NCI-H82 treated with DMSO at 0.1 percent for 48 hours (cell line): ENCODE results near the gene SLC35G6.
A peak's percentile ranks its signal among the peaks of the same experiment; 100 is the strongest.
"Not testable (repeated sequence)": the region's sequence is repeated elsewhere in the genome, so short reads cannot be mapped to it uniquely, and the experiment has no call there.

Source experiments
- DNase-seq: peaks from one replicate; lab custom pipeline; 2025; ENCODE audit not compliant: unreplicated experiment; lab: John Stamatoyannopoulos, UW

The SLC35G6 gene

DNA sequence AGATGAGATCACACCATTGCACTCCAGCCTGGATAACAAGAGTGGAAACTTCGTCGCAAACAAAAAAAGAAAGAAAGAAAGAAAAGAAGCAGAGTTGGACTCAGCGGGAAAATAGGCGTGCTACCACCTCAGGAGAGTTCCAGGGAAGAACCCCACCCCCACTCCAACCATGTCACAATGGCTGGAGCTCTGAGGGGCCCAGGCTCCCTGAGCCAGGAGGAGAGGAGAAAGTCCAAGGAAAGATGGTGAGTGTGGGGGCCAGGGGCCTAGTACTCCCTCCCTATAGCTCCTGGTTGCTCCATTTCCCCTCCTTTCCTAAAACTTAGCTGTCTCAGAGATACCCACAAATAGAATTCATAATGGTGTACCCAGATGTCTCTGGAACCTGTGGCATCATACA, at the start of gene SLC35G6:
SLC35G6 (plus strand) TSS at position 172 of the 400 bp plus-strand sequence; CDS start at position 243, 71 bp downstream.
- DNase-seq, result not testable (repeated sequence)

DNA sequence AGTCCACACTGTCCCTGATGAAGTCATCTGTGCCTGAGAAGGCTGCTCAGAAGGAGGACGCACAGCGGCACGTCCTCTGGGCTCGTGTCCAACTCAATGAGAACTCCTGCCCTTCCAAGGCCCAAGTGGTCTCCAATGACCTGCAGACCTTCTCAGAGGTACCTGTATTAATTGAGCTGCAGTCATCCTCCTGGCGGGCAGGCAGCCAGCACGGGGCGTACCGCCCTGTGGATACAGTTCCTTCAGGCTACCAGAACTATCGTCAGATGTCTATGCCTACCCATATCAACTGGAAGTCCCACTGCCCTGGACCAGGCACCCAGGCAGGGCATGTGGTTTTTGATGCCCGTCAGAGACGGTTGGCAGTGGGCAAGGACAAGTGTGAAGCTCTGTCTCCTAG, 49.0 kb upstream of the SLC35G6 start:
- DNase-seq, result no peak

DNA sequence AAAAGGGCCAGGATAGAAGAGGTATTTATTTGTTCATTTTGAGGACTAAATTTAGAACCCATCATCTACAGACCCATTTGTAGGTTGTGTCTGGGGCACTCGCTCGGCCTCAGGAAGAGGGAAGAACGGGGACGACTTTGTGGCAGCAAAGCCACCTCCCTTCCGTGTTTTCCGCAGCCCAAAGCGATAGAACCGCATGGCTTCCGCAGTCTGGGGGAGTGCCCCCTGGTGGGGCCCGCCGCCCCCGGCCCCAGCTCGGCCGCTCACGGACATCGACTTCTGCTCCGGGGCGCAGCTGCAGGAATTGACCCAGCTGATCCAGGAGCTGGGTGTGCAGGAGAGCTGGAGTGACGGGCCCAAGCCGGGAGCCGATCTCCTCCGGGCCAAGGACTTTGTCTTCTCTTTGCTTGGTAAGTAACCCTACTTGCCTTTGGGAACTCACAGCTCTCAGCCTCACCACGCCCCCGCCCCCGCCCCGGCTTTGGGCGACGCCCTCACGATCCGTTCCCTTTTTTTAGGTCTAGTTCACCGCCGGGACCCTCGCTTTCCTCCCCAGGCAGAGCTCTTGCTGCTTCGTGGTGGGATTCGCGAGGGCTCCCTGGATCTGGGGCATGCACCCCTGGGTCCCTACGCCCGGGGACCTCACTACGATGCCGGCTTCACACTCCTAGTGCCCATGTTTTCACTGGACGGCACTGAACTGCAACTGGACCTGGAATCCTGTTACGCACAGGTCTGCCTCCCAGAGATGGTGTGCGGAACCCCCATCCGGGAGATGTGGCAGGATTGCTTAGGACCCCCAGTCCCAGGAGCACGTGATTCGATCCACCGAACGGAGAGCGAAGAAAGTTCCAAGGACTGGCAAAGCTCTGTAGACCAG, 45.3 kb upstream of the SLC35G6 start:
- DNase-seq, result no peak

DNA sequence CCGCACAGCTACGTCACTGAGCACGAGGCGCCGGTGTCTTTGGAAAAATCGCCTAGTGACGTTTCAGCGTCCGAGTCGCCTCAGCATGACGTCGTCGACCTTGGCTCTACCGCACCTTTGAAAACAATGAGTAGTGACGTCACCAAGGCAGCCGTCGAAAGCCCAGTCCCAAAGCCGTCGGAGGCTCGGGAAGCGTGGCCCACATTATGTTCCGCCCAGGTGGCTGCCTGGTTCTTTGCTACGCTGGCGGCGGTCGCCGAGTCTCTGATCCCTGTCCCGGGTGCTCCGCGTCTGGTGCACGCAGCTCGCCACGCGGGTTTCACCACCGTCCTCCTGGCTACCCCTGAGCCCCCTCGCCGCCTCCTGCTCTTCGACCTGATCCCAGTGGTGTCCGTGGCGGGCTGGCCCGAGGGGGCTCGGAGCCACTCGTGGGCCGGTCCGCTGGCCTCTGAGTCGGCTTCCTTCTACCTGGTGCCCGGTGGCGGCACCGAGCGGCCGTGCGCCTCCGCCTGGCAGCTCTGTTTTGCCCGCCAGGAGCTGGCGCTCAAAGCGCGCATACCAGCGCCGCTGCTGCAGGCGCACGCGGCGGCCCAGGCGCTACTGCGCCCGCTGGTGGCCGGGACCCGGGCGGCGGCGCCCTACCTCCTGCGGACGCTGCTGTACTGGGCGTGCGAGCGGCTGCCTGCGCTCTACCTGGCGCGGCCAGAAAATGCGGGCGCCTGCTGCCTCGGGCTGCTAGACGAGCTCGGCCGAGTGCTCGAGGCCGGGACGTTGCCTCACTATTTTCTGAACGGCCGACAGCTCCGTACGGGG, 44.5 kb upstream of the SLC35G6 start:
- DNase-seq, result peak; percentile 47

DNA sequence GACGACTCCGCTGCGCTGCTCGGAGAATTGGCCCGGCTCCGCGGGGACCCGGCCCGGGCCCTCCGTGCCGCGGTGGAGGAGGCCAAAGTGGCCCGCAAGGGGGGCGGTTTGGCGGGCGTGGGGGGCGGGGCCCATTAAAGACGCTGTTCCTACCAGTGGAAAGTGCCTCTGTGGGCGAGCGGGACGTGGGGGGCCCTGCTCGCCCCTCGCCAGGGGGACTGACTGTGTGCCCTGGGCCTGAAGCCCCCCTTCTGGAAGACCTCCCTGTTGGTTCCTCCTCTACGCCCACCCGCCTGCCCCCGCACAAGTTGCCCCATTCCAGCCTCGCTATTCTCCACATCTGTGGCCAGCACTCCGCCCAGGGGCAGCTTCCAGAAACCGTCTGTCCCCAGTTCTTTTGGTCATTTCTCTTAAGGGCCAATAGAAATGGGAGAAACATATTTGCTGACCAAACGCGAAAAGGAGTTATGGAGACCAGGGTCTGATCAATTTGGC, 43.8 kb upstream of the SLC35G6 start:
- no peak for DNase-seq

DNA sequence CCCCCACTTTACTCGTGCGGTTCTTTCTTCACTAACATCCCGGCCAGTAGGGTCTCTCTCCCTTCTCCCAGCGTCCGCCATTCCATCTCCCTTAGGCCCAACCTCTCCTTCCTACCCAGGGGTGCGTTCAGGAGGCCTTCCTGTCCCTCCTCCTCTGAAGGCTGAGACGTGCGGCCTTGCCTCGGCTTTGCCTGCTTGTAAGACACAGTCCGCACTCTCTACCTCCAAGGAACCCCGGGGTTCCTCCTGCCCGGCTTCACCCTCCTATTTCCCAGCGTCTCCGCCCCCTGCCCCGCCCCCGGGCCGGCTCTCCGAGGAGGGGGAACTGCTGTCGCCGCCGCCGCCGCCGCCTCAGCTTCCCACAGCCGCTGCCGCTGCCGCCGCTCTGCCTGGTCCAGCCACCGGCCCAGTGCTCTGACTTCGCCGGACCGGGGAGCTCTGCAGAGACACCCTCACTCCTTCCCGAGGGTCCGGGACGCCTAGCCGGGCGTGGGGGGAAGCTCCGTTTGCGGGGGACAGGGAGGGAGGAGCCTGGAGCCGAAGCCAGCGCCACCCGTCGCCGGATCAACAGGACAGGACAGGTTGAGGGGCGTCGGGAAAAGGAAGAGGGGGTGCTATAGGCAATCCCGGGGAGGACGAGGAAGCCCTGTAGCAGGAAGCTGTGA, 43.2 kb upstream of the SLC35G6 start:
- DNase-seq, result no peak

DNA sequence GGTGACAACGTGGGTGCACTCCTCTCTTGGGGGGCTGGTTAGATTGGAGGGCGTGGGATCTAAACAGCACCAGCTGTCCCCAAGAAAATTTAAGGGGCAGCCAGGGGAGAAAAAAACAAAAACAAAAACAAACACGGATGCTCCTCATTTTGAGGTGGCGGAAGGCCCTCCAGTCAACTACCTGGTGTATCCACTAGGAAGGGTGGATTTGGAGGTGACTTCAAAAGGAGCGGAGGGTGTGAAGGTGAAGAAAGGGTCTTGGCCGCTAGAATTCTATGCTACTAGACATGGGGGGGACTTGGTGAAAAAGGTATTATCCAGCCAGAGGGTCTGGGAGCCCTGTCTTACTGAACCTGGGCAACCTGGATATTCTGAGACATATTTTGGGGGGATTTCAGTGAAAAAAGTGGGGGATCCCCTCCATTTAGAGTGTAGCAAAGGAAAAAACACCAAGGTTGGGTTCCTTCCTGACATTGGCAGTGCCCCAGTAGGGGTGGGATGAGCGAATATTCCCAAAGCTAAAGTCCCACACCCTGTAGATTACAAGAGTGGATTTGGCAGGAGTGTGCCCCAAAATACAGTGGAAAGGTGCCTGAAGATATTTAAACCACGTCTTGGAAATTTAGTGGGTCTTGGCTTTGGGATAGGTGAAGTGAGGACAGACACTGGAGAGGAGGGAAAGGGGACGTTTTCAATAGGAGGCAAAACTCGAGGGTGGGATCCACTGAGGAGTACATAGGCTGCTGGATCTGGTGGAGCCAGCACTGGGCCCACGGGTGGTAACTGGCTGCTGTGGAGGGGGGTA, 42.4 kb upstream of the SLC35G6 start:
- DNase-seq, result no peak

DNA sequence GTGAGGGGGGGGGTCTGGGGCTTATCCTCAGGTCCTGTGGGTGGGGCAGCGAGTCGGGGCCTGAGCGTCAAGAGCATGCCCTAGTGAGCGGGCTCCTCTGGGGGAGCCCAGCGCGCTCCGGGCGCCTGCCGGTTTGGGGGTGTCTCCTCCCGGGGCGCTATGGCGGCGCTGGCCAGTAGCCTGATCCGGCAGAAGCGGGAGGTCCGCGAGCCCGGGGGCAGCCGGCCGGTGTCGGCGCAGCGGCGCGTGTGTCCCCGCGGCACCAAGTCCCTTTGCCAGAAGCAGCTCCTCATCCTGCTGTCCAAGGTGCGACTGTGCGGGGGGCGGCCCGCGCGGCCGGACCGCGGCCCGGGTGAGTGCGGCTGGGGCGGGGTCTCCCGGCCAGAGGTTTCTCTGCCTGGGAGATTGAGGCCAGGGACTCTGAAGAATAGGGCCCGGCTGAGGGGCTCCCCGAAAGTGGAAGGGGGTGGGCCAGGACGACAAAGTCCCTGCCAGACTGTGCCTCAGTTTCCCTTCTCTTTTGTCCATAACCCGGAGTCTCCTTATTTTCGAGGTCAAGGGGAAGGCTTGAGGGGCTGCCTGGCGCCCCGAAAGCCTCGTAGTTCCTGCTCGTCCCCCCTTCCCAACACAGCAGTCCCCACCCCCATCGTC, 41.7 kb upstream of the SLC35G6 start, which contains the start of gene FGF11:
FGF11 (plus strand) TSS at position 51 of the 651 bp plus-strand sequence; CDS start at position 160, 109 bp downstream.
- DNase-seq, result no peak

DNA sequence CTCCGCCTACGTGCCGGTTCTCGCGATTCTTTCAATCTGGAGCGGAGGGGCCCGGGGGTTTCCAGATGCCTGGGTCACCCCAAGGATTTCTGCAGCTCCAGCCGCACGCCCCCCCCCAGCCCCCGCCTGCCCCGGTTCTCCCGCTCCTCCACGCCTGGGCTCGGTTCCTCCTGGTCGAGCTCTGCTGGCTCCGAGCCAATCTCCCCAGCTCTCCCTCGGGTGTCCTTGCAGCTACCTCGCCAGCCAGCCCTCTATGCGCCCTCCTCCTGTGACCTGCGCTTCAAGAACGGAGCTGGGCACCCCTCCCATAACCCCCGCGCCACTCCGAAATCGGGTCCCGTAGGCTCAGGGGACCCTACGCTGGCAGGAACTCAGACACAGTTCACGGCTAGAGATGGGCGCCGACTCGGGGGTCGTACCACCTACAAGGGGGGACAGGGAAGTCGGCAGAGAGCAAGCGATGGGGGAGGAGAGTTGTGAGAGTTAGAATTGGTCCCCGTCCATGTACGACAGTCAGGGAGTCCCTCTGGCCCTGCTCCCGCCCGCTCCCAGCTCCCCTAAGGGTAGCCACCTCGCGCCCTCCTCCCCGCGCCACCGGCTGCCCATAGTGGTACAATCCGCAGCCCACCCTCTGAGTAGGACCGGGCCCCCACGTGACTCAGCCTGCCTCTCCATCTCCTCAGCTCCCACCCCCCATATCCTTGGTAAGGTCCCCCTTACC, 41.0 kb upstream of the SLC35G6 start:
- DNase-seq, result peak; percentile 74

DNA sequence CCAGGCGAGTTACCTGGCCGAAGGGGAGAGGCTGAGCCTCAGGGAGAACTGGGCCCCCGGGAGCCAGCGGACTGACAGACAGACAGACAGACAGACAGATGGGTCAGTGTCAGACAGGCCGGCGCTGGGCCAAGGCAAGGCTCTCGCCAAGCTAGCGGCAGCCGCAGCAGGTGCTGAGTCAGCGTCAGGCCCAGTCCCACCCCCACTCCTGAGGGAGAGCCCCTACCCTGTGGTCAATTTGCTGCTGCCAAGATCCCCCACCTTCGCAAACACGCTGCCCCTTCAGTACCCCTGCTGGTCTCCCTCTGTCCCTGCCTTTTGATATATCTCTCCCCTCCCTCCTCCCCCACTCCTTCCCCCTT, 40.4 kb upstream of the SLC35G6 start:
- peak; percentile 57 for DNase-seq

DNA sequence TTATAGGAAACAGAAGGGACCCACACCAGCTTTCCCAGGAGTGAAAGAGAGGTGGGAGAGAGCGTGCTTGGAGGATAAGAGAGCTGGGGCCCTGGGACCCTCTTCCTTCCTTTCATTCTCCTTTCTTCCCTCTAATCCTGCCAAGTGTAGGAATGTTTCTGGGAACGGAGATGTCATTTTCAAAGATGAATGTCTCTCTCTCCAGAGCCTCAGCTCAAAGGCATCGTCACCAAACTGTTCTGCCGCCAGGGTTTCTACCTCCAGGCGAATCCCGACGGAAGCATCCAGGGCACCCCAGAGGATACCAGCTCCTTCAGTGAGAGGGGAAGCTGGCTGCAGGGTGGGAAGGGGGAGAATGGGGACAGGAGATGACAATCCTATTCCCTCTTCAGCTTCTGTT, 40.0 kb upstream of the SLC35G6 start:
- DNase-seq, result no peak

DNA sequence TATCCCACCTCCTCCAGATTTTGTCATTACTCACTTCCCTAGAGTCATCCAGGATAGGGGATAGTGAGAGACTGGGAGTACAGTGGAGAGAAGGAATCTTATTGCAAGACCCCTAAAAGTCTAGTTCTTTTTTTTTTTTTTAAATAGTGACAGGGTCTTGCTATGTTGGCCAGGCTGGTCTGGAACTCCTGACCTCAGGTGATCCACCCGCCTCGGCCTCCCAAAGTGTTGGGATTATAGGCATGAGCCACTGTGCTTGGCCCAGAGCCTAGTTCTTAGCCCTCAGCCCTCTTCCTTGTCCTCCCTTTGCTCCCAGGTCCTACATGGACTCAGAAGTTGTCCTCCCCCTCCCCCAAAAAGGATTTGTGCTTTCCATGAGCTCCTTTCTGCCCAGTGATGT, 39.1 kb upstream of the SLC35G6 start:
- no peak for DNase-seq

DNA sequence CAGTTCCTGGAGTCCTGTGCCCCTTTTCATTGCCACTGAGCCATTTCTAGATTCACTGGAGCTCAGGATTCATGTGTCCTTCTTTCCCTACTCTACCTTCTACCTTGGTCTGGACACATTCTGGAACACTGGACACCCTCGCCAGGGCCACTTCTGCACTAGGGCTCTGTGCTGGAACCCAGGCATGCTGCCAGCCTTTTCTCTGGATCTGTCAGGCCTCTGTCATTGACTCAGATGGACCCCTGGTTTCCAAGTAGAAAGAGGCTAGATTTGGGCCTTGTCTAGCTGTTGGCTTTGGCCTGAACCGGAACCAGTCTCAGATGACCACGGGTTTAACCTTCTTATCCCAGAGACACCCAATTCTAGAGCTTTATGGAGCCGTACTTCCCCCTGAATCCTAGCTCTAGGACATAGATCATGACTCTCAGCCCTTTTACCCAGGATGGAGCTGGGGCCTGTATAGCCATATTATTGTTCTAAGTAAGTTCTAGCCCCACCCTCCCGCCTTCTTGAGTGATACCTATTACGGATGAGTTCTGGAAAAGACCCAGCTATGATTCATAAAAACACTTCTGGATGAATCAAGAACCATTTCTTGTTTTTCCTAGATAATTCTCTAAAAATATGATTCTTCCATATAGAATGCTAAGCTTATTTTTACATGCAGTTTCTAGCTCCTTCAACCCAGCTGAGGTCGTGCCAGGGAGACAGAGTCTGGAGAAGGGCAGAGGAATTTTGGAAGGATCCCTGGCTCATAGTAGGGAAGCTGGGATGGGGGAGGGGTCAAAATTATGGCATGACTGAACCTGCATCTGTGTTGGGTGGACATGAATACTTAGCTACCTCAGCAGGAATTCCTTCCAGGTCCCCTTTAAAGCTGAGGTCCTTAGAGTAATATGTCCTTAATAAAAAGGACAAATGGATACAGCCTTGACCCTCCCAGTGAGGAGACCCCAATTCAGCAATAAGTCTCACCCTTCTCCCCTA, 37.5 kb upstream of the SLC35G6 start:
- DNase-seq, result no peak

DNA sequence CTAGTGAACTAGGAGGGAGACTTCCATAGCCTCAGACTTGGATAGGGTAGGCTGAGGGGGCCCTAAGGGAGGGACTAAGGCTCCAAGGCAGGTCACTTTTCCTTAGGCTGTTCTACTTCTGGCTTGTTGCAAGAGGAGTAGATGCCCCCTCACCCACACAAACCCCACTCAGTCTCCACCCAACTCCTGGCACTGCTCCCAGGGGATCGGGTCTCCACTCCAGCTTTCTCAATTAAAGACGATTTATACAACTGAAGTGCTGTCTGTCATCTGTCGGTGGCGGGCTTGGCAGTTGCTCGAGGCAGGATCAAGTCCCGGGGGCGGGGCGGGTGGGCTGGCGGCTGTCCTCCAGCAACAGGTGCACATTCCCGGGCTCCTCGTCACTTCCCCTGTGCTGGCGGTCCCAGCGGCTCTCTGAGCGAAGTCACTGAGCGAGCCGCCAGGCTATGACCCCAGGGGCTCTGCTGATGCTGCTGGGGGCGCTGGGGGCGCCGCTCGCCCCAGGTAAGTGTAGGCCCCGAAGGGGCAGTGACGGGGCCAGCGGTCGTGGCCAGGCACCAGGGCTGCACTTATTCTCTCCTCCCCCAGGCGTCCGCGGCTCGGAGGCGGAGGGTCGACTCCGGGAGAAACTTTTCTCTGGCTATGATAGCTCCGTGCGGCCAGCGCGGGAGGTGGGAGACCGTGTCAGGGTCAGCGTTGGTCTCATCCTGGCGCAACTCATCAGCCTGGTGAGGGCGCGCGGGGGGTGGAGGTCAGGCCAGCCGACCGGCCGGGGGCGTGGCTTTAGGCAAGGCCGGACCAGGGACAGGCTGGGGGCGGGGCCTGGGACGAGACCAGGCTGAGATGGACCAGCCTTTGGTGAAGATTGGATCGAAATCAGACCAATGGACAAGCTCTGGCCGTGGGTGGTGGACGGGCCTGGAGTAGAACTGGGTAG, 36.3 kb upstream of the SLC35G6 start, which contains the start of gene CHRNB1:
CHRNB1 (plus strand) TSS at position 380 of the 937 bp plus-strand sequence; CDS start at position 447, 67 bp downstream.
- DNase-seq, result peak; percentile 92

DNA sequence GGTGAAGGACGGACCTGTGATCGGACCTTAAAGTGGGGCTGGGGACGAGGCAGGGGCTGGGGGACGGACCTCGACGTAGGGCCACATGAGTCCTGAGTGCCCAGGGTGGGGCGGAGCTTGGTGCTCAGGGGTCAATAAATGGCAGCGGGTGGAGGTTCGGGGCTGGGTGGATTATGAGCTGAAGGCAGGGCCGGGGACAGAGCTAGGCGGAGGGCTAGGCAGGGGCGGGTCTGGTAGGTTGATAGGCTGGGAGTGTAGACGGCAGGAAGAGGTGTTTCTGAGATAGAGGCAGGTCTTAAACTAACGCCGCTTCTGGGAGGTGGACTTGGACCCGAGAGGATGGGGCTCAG, 35.7 kb upstream of the SLC35G6 start:
- peak; percentile 80 for DNase-seq

DNA sequence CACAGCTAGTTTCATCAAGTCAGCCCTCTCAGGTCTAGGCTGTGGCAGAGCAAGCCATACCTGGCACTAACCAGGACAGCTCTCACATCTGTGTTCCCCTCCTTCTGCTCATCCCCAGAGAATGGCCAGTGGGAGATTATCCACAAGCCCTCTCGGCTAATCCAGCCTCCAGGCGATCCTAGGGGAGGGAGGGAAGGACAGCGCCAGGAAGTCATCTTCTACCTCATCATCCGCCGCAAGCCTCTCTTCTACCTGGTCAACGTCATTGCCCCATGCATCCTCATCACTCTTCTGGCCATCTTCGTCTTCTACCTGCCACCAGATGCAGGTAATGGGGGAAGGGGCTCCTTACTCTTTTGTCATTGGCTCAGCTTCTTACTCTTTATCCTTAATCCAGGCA, 32.8 kb upstream of the SLC35G6 start:
- peak; percentile 22 for DNase-seq

DNA sequence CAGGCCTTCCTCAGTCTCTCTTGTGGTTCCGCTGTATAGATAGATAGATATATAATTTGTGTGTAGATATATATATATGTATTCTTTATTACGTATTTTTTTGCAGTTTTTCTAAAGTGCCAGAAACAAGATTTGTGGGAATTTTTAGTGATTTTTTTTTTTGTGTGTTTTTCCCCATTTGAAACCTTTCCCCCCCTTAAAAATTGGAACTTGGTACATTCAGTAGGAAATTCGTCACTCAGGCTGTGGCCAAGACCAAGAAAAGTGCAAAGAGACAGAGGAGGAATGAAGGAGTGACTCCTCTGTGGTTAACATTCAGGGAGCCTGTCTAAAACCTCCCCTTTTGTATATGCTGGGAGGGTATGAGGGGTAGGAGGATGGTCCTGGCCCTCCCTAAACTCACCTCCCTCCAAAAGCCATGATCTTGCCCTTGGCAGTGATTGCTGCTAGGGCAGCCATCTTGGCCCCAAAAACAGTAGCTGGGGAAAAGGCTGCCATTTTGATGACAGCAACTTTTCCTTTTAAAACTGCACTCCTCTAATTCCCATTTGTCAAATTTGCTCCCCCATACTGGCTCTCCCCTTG, 21.2 kb upstream of the SLC35G6 start:
- DNase-seq, result no peak
